GM12865 (cell line): ENCODE measurements around the gene BRD3.

Experiments
- DNase-seq: peaks from one replicate; pipeline ENCODE4 v3.0.0; 2010; ENCODE audit warnings: low read depth
- H3K4me3 ChIP-seq: 2 replicates; pipeline ENCODE4 v1.5.1; 2011; ENCODE audit warnings: mild to moderate bottlenecking, low read depth, low read length, control low read depth
- CTCF ChIP-seq: IDR thresholded peaks from 2 replicates; pipeline ENCODE4 v1.5.1; 2011; ENCODE audit warnings: low read length, control low read depth, low read depth, inconsistent platforms; ENCODE audit not compliant: insufficient read depth; ENCODE audit errors: missing control alignments

The BRD3 gene

GRCh38 chr9:134066526-134066912 lies 1.3 kb downstream of the BRD3 start:
- peak overlapping the region; percentile 88 for H3K4me3 ChIP-seq
- DNase-seq, result no peak
- TF ChIP-seq CTCF, result no peak

DNA sequence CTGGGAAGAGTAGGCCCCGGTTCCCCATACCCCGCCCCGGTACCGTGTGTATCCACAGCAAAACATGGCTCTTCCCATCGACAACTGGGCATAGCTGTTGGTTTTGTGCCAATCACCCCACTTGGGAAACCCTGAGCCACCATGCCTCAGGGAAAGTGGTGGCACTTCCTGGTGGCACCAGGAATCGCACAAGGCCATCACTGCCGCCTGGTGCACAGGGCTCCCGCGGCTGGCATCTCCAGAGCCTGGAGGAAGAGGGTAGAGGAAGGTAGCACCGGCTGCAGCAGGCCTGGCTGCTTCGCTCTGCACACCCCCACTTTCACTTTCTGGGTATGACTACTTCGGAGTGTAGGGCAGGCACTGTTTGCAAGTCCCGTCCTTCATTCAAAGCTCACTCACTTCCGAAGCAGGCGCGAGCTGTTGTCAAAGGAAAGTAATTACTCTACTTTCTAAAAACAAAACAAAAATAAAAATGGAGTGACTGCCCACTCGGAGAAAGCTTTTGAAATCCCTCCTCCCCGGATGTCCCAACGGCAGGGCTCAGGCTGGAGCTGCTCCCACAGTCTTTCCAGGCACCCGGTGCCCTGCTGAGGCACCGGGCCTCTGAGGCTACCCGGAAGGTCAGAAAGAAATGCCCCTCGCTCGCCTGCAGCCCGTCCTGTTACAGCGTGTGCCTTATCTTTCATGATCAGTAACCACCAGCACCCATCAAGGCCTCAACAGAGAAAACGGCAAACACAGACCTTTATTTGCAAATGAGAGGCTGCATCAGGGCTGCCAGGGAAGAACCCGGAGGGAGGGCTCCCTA lies 2.0 kb downstream of the BRD3 start:
- H3K4me3 ChIP-seq, result peak overlapping the region; percentile 88
- TF ChIP-seq CTCF, result no peak
- DNase-seq, result peak; percentile 91

DNA sequence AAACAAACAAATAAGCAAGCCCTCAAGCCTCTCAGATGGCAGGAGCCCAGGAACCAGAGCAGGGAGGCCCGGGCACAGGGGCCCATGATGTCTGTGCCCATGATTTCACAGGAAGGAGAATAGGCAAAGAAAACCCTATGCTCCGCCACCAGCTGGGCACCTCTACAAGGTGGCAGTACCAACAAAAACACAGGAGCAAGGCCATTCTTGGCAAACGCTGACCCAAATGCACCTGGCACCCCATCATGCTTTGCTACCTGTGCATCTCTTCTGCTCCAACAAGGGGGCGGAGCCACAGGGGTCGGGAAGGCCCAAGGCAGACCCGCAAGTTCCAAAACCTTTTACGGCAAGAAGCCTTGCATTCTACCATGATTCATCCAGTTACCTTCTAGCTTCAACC lies 3.1 kb downstream of the BRD3 start:
- no peak for TF ChIP-seq CTCF
- H3K4me3 ChIP-seq, result no peak overlapping the region
- DNase-seq, result no peak

GRCh38 chr9:134063571-134064450 lies 4.0 kb downstream of the BRD3 start:
- TF ChIP-seq CTCF, result no peak
- H3K4me3 ChIP-seq, result no peak overlapping the region
- DNase-seq, result no peak

- H3K4me3 ChIP-seq, result no peak overlapping the region
- no peak for DNase-seq
- no peak for TF ChIP-seq CTCF
Observed at GRCh38 chr9:134063088-134063570, 4.7 kb downstream of the BRD3 start.

- no peak overlapping the region for H3K4me3 ChIP-seq
- no peak for TF ChIP-seq CTCF
- DNase-seq, result no peak
Observed at GRCh38 chr9:134062461-134063087, 5.3 kb downstream of the BRD3 start.
